Measurements from ENCODE around the gene OPCML.

OPCML gene

GRCh38 chr11:133570376-133570775 is 38.1 kb upstream of the OPCML start:
- TF ChIP-seq CTCF (conservative IDR thresholded peaks at IDR 0.05; ENCODE audit: low read depth): no peak
- ChIA-PET CTCF (no interaction called here), POLR2A (ENCODE audit: low non-redundant PET) (no interaction called here)
- no peak overlapping the region for H3K27ac ChIP-seq
- DNase-seq (ENCODE audit: low spot score): no peak

- POLR2A ChIA-PET (ENCODE audit: low non-redundant PET): no interaction called here
- no peak overlapping the region for H3K27ac ChIP-seq
Observed at GRCh38 chr11:133563505-133564025, 31.3 kb upstream of the OPCML start.

GRCh38 chr11:133560472-133560855 is 28.2 kb upstream of the OPCML start:
- TF ChIP-seq CTCF (conservative IDR thresholded peaks at IDR 0.05; ENCODE audit: low read depth): no peak
- ChIA-PET CTCF (no interaction called here), POLR2A (ENCODE audit: low non-redundant PET) (no interaction called here)
- H3K27ac ChIP-seq: no peak overlapping the region
- DNase-seq (ENCODE audit: low spot score): no peak

More at GRCh38 chr11:133563505-133564025, 31.3 kb upstream of the OPCML start:
- CTCF ChIA-PET: no interaction called here
- TF ChIP-seq CTCF (conservative IDR thresholded peaks at IDR 0.05; ENCODE audit: low read depth): no peak
- no peak for DNase-seq (ENCODE audit: low spot score)

- no peak for DNase-seq (ENCODE audit: low spot score)
- no peak for TF ChIP-seq CTCF (conservative IDR thresholded peaks at IDR 0.05; ENCODE audit: low read depth)
- CTCF ChIA-PET: no interaction called here
- POLR2A ChIA-PET (ENCODE audit: low non-redundant PET): no interaction called here
- H3K27ac ChIP-seq: no peak overlapping the region
Observed at GRCh38 chr11:133559833-133560471, 27.7 kb upstream of the OPCML start.

- no peak overlapping the region for H3K27ac ChIP-seq
- ChIA-PET CTCF (no interaction called here), POLR2A (ENCODE audit: low non-redundant PET) (no interaction called here)
- no peak for DNase-seq (ENCODE audit: low spot score)
- no peak for TF ChIP-seq CTCF (conservative IDR thresholded peaks at IDR 0.05; ENCODE audit: low read depth)
Observed at GRCh38 chr11:133559382-133559781, 27.1 kb upstream of the OPCML start.

- no peak for TF ChIP-seq CTCF (conservative IDR thresholded peaks at IDR 0.05; ENCODE audit: low read depth)
- CTCF ChIA-PET: no interaction called here
- no peak overlapping the region for H3K27ac ChIP-seq
- no peak for DNase-seq (ENCODE audit: low spot score)
- POLR2A ChIA-PET (ENCODE audit: low non-redundant PET): no interaction called here
Observed at GRCh38 chr11:133555034-133555433, 22.7 kb upstream of the OPCML start.
